Measurements from ENCODE around the gene RELL1.

DNA sequence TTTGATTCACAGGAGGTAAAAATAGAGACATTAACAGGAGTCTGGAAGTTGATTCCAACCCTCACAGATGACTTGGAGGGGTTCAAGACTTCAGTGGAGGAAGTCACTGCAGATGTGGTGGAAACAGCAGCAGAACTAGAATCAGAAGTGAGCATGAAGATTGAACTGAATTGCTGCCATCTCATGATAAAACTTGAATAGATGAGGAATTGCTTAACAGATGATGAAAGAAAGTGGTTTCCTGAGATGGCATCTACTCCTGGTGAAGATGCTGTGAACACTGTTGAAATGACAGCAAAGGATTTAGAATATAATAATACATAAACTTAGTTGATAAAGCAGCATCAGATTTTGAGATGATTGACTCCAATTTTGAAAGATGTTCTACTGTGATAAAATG, 76.5 kb downstream of the RELL1 start:
- TF ChIP-seq POLR2AphosphoS5 (IDR thresholded peaks at IDR 0.05; ENCODE audit: low read depth, low read length) (no peak), POLR2A (IDR thresholded peaks at IDR 0.05; ENCODE audit: low read depth, low read length) (no peak), SPI1 (IDR thresholded peaks at IDR 0.05; ENCODE audit: low read depth, low read length) (no peak), TAF1 (IDR thresholded peaks at IDR 0.05; ENCODE audit: low read depth, low read length) (no peak)
